Peyer's patch (tissue), 4 donors: ENCODE measurements around the gene MRTFB.

Experiments
- POLR2A ChIP-seq, 2 donors: fragments of 450-650 bp; IDR thresholded peaks; one replicate each; pipeline ENCODE4 v1.5.1; 2017; ENCODE audit warnings: antibody characterized with exemption in 2 of 2, mild to moderate bottlenecking in 2 of 2, moderate library complexity in 2 of 2
- TF ChIP-seq, protein P1 (sequence below), 6 experiments: fragments of 450-650 bp in 4 of 6; fragments of 200-600 bp in 2 of 6; sonication (generic) in 1 of 6; IDR thresholded peaks; one replicate each; pipeline ENCODE4 v1.5.1; 2017 to 2019; ENCODE audit warnings: antibody characterized with exemption in 6 of 6, mild to moderate bottlenecking in 3 of 6, moderate library complexity in 1 of 6

DNA sequence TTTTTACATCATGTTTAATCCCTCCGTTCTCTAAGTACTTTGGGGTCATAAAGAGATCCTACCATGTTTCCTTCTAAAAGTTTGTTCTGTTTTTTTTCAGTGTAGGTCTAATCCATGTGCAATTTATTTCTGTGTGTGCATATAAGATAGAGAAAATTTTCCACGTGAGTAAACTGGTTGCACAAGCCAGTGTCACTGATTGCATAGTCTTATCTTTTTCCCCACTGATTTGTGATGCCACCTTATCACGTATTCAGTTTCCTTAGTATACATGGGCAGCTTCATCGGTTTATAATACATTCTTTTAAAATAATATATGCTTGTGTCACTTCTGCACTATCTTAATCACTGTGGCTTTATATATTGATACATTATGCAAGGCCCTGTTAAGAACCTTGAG, 49.2 kb downstream of the MRTFB start:
- no peak for TF ChIP-seq POLR2A (IDR thresholded peaks at IDR 0.05)
- TF ChIP-seq, protein P1, sequence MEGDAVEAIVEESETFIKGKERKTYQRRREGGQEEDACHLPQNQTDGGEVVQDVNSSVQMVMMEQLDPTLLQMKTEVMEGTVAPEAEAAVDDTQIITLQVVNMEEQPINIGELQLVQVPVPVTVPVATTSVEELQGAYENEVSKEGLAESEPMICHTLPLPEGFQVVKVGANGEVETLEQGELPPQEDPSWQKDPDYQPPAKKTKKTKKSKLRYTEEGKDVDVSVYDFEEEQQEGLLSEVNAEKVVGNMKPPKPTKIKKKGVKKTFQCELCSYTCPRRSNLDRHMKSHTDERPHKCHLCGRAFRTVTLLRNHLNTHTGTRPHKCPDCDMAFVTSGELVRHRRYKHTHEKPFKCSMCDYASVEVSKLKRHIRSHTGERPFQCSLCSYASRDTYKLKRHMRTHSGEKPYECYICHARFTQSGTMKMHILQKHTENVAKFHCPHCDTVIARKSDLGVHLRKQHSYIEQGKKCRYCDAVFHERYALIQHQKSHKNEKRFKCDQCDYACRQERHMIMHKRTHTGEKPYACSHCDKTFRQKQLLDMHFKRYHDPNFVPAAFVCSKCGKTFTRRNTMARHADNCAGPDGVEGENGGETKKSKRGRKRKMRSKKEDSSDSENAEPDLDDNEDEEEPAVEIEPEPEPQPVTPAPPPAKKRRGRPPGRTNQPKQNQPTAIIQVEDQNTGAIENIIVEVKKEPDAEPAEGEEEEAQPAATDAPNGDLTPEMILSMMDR (IDR thresholded peaks at IDR 0.05) = no peak
